WTC11 (cell line): ENCODE results near the gene ACADL. TPM values are rescaled to one million over a fixed set of nuclear protein-coding genes. Genes with fewer than 3 reads are reported as not detected.

Source experiments
- ATAC-seq: fragments of 200-7000 bp; cut with Tn5 transposase; 2 replicates; pipeline ENCODE4 v1.10.0; 2021; ENCODE audit warnings: mild to moderate bottlenecking, moderate library complexity
- CTCF ChIA-PET: fragments of 300-600 bp; sonication (Branson Sonifier 250); formaldehyde crosslinking; loops from one replicate; lab custom pipeline; 2021; ENCODE audit warnings: antibody characterized with exemption; lab: Charles Lee
- POLR2A ChIA-PET: fragments of 350-600 bp; sonication (Branson Sonifier 250); formaldehyde crosslinking; loops from one replicate; lab custom pipeline; 2021; ENCODE audit warnings: antibody characterized with exemption; lab: Charles Lee
- DNase-seq: peaks from one replicate; pipeline ENCODE4 v3.0.0; 2021; ENCODE audit warnings: low spot score
- H3K27ac Mint-ChIP-seq: 2 replicates; pipeline ENCODE4 v1.8.0; 2021; ENCODE audit warnings: mixed read lengths
- H3K27me3 Mint-ChIP-seq: 2 replicates; pipeline ENCODE4 v1.8.0; 2021; ENCODE audit warnings: low read depth, mild to moderate bottlenecking, moderate library complexity, mixed read lengths
- H3K36me3 Mint-ChIP-seq: 2 replicates; pipeline ENCODE4 v1.8.0; 2021; ENCODE audit warnings: mixed read lengths
- H3K4me1 Mint-ChIP-seq: 2 replicates; pipeline ENCODE4 v1.8.0; 2022; ENCODE audit warnings: mixed read lengths
- H3K4me3 Mint-ChIP-seq: 2 replicates; pipeline ENCODE4 v1.8.0; 2021; ENCODE audit warnings: mild to moderate bottlenecking, moderate library complexity, mixed read lengths
- H3K9me3 Mint-ChIP-seq: 2 replicates; pipeline ENCODE4 v1.8.0; 2021; ENCODE audit warnings: mixed read lengths
- ARID4B ChIP-seq: sonication (generic); formaldehyde crosslinking; IDR thresholded peaks from 2 replicates; pipeline ENCODE4 v1.8.0; 2023; ENCODE audit warnings: missing genetic modification reagents, mild to moderate bottlenecking, borderline replicate concordance
- FOXK1 ChIP-seq: sonication (generic); formaldehyde crosslinking; IDR thresholded peaks from 2 replicates; pipeline ENCODE4 v1.8.0; 2022; ENCODE audit warnings: mild to moderate bottlenecking, moderate library complexity, missing genetic modification reagents
- GABPB1 ChIP-seq: sonication (generic); formaldehyde crosslinking; IDR thresholded peaks from 2 replicates; pipeline ENCODE4 v1.8.1; 2023; ENCODE audit warnings: mild to moderate bottlenecking, missing genetic modification reagents
- GTF2I ChIP-seq: fragments of 250-450 bp; sonication (Bioruptor Pico); conservative IDR thresholded peaks from 2 replicates; pipeline ENCODE4 v1.4.0; 2021; ENCODE audit warnings: mild to moderate bottlenecking
- MYBL2 ChIP-seq: sonication (generic); formaldehyde crosslinking; IDR thresholded peaks from 2 replicates; pipeline ENCODE4 v1.8.1; 2023; ENCODE audit warnings: mild to moderate bottlenecking, moderate library complexity, missing genetic modification reagents
- NFYB ChIP-seq: sonication (generic); formaldehyde crosslinking; conservative IDR thresholded peaks from 2 replicates; pipeline ENCODE4 v1.8.0; 2022; ENCODE audit warnings: low read depth, missing genetic modification reagents
- SP1 ChIP-seq: sonication (generic); formaldehyde crosslinking; conservative IDR thresholded peaks from 2 replicates; pipeline ENCODE4 v1.8.1; 2022; ENCODE audit warnings: missing genetic modification reagents
- ZNF121 ChIP-seq: sonication (generic); formaldehyde crosslinking; IDR thresholded peaks from 2 replicates; pipeline ENCODE4 v1.8.0; 2023; ENCODE audit warnings: missing genetic modification reagents
- ZNF232 ChIP-seq: sonication (generic); formaldehyde crosslinking; IDR thresholded peaks from 2 replicates; pipeline ENCODE4 v1.8.0; 2022; ENCODE audit warnings: mild to moderate bottlenecking, missing genetic modification reagents
- ZNF671 ChIP-seq: fragments of 250-450 bp; sonication (Bioruptor Pico); IDR thresholded peaks from 2 replicates; pipeline ENCODE4 v1.8.0; 2021; ENCODE audit warnings: mild to moderate bottlenecking
- total RNA-seq: library from RNA; stranded (reverse); gene quantifications from 3 replicates; pipeline ENCODE4 v1.2.3, GENCODE V29; 2021
- TF ChIP-seq, protein P1 (sequence below): sonication (generic); formaldehyde crosslinking; IDR thresholded peaks from 2 replicates; pipeline ENCODE4 v1.8.1; 2022; ENCODE audit warnings: mild to moderate bottlenecking, moderate library complexity, missing genetic modification reagents
- TF ChIP-seq, protein P2 (sequence below): sonication (generic); formaldehyde crosslinking; IDR thresholded peaks from 2 replicates; pipeline ENCODE4 v1.8.0; 2022; ENCODE audit warnings: mild to moderate bottlenecking, missing genetic modification reagents
- TF ChIP-seq, protein P3 (sequence below): sonication (generic); formaldehyde crosslinking; IDR thresholded peaks from 2 replicates; pipeline ENCODE4 v1.8.0; 2022; ENCODE audit warnings: missing genetic modification reagents

ACADL gene
- total RNA-seq, 1 experiment from 2014 or later: 0.42 TPM

DNA sequence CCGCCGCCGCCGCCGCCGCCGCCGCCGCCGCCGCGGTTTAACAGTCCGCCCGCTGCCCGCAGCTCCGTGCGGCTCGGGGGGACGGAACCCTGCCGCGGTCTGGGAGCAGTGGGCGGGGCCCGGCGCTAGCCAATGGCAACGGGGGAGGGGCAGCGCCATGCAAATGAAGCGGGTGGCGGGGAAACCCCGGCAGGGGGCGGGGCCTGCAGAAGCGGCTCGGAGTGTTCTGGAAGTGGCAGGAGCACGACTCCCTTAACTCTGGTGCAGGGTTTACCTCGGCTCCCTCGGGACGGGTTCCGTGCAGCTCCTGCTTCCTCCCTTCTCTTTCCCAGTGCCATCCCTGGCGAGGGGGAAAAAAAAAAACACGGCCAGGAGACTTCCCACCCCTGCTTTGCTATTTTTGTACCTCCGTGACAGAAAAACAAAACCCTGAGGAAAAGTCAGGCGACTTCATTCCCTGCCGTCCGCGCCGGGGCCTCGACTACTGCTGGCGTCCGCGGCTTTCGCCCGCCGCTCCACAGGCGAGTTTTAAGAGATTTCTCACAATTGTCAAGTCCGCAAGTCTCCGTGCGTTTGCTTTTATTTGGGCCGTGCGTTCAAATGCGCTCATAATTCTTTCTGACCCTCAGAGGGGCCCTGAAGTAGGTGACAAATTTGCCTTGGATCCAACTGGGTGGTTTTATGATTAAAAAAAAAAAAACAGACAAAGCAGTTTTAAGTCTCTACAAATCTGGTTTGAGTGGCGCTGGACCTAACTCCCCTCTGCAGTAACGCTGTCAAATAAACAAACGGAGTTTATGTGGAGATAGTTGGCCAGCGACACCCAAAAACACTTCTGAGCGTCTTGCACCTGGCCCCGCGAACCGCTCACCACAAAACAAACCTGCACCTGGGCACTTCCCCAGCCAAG lies 53.7 kb downstream of the ACADL start, which contains the start of gene KANSL1L:
Gene KANSL1L, minus strand, starts transcription at position 101 of the 910 bp plus-strand sequence. CDS start 16,827 bp downstream, outside the sequence.
- CTCF ChIA-PET: interaction anchor here (0.5 to 1.2 kb wide), 3 partner anchors 10 to 56 kb away, joined by 3 to 4 read pairs (median 3); no protein-coding TSS in a partner anchor
- POLR2A ChIA-PET: interaction anchor here (0.6 to 1.7 kb wide), 11 partner anchors 9 to 1232 kb away, joined by 3 to 5 read pairs (median 3); partner anchors contain the start of genes ACADL and RPE

More for the DNA sequence above, 53.7 kb downstream of the ACADL start, which contains the start of gene KANSL1L:
- ATAC-seq: peak; percentile 89
- Mint-ChIP-seq H3K4me1 (peaks cover 22% of the 10 kb centered on the region), H3K9me3 (no peaks in the 10 kb centered on the region), H3K36me3 (no peaks in the 10 kb centered on the region), H3K27ac (peak within 1 kb of the TSS; percentile 100), H3K27me3 (no peaks in the 10 kb centered on the region), H3K4me3 (peak within 1 kb of the TSS; percentile 97)
- TF ChIP-seq MYBL2 (CRISPR knock-in tag) (peak; percentile 43; the same call in 1 of the 2 replicates), SP1 (CRISPR knock-in tag) (peak; percentile 91), FOXK1 (CRISPR knock-in tag) (0 out of 2 replicates have a peak, but pooled peaks have one; percentile 24), NFYB (peak; percentile 32; the same call in 1 of the 2 replicates), ZNF232 (CRISPR knock-in tag) (peak; percentile 84), ZNF121 (CRISPR knock-in tag) (no peak), GTF2I (CRISPR knock-in tag) (no peak), ZNF671 (CRISPR knock-in tag) (no peak), ARID4B (CRISPR knock-in tag) (peak; percentile 54; the same call in 1 of the 2 replicates), GABPB1 (CRISPR knock-in tag) (peak; percentile 46; the same call in 1 of the 2 replicates)
- TF ChIP-seq, protein P1, sequence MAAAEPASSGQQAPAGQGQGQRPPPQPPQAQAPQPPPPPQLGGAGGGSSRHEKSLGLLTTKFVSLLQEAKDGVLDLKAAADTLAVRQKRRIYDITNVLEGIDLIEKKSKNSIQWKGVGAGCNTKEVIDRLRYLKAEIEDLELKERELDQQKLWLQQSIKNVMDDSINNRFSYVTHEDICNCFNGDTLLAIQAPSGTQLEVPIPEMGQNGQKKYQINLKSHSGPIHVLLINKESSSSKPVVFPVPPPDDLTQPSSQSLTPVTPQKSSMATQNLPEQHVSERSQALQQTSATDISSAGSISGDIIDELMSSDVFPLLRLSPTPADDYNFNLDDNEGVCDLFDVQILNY (CRISPR knock-in tag): 0 out of 2 replicates have a peak, but pooled peaks have one; percentile 19
- TF ChIP-seq, protein P2, sequence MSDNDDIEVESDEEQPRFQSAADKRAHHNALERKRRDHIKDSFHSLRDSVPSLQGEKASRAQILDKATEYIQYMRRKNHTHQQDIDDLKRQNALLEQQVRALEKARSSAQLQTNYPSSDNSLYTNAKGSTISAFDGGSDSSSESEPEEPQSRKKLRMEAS (CRISPR knock-in tag): peak; percentile 53
- TF ChIP-seq, protein P3, sequence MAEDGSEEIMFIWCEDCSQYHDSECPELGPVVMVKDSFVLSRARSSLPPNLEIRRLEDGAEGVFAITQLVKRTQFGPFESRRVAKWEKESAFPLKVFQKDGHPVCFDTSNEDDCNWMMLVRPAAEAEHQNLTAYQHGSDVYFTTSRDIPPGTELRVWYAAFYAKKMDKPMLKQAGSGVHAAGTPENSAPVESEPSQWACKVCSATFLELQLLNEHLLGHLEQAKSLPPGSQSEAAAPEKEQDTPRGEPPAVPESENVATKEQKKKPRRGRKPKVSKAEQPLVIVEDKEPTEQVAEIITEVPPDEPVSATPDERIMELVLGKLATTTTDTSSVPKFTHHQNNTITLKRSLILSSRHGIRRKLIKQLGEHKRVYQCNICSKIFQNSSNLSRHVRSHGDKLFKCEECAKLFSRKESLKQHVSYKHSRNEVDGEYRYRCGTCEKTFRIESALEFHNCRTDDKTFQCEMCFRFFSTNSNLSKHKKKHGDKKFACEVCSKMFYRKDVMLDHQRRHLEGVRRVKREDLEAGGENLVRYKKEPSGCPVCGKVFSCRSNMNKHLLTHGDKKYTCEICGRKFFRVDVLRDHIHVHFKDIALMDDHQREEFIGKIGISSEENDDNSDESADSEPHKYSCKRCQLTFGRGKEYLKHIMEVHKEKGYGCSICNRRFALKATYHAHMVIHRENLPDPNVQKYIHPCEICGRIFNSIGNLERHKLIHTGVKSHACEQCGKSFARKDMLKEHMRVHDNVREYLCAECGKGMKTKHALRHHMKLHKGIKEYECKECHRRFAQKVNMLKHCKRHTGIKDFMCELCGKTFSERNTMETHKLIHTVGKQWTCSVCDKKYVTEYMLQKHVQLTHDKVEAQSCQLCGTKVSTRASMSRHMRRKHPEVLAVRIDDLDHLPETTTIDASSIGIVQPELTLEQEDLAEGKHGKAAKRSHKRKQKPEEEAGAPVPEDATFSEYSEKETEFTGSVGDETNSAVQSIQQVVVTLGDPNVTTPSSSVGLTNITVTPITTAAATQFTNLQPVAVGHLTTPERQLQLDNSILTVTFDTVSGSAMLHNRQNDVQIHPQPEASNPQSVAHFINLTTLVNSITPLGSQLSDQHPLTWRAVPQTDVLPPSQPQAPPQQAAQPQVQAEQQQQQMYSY: peak; percentile 97
- peak; percentile 99 for DNase-seq
